ENCODE results near the gene EPO.

EPO gene

GRCh38 chr7:100720279-100720670 lies at the start of gene EPO:
TSS of gene EPO (plus strand) at chr7:100720468. CDS start at chr7:100720981, 513 bp downstream.
- DNase-seq = no peak

GRCh38 chr7:100671353-100672327 lies 48.6 kb upstream of the EPO start:
- no peak for DNase-seq

GRCh38 chr7:100673302-100673941 lies 46.8 kb upstream of the EPO start, which contains the start of gene GNB2:
TSS of gene GNB2 (plus strand) at chr7:100673740. CDS start at chr7:100676266, 2,526 bp downstream.
- peak; percentile 100 for DNase-seq

GRCh38 chr7:100673942-100674410 lies 46.3 kb upstream of the EPO start:
- DNase-seq = no peak

- DNase-seq = peak; percentile 75
Measured at GRCh38 chr7:100674411-100675104, 45.7 kb upstream of the EPO start.

GRCh38 chr7:100675105-100675451 lies 45.2 kb upstream of the EPO start:
- no peak for DNase-seq

- DNase-seq = peak; percentile 85
Measured at GRCh38 chr7:100675581-100676350, 44.5 kb upstream of the EPO start.

GRCh38 chr7:100676501-100677306 lies 43.6 kb upstream of the EPO start:
- DNase-seq = peak; percentile 55

GRCh38 chr7:100677308-100678267 lies 42.7 kb upstream of the EPO start:
- DNase-seq = peak; percentile 53

- no peak for DNase-seq
Measured at GRCh38 chr7:100678291-100678984, 41.8 kb upstream of the EPO start.

GRCh38 chr7:100679129-100679926 lies 40.9 kb upstream of the EPO start:
- DNase-seq = no peak

GRCh38 chr7:100679927-100680575 lies 40.2 kb upstream of the EPO start:
- no peak for DNase-seq

GRCh38 chr7:100680576-100681271 lies 39.5 kb upstream of the EPO start:
- peak; percentile 58 for DNase-seq

- no peak for DNase-seq
Measured at GRCh38 chr7:100681491-100682227, 38.6 kb upstream of the EPO start.

GRCh38 chr7:100682228-100682741 lies 38.0 kb upstream of the EPO start:
- peak; percentile 54 for DNase-seq

- peak; percentile 52 for DNase-seq
Measured at GRCh38 chr7:100682991-100683658, 37.1 kb upstream of the EPO start.
